Measurements from ENCODE around the gene RBMX. TPM values are rescaled to one million over a fixed set of nuclear protein-coding genes. Genes with fewer than 3 reads are reported as not detected.

RBMX gene
- total RNA-seq, 2 donors from 2014 or later: 191 to 295 TPM

DNA sequence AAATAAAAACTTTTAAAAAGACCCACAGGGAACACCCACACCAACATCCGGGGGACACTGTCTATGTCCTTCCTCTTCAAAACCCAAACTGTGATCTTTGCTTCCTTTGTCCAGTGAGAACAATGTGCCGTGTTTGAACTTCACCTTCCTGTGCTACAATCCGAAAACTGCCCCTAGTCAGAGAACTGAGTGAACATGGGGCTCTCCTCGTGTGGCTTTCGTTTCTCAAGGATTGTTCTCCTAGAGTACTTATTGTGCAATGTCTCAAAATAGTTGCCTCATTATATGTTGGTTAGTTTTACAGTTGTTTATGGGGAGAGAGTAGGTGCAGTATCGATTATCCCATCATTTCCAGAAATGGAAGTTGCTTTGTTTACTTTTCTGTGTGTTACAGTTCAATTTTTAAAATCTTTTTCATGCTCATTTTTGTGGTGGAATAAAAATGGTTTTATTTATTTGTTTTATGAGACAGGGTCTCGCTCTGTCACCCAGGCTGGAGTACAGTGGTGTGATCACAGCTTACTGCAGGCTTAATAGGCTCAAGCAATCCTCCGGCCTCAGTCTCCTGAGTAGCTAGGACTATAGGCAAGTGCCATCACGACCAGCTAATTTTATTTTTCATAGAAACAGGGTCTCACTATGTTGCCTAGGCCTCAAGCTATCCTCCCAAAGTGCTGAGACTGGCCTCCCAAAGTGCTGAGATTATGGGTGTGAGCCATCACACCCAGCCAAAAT is 29.9 kb downstream of the RBMX start:
- no peaks in the 10 kb centered on the region for H3K4me1 ChIP-seq (replicated peaks)
- no peaks in the 10 kb centered on the region for H3K27me3 ChIP-seq (replicated peaks; ENCODE audit: insufficient read depth)
- TF ChIP-seq, protein P1, sequence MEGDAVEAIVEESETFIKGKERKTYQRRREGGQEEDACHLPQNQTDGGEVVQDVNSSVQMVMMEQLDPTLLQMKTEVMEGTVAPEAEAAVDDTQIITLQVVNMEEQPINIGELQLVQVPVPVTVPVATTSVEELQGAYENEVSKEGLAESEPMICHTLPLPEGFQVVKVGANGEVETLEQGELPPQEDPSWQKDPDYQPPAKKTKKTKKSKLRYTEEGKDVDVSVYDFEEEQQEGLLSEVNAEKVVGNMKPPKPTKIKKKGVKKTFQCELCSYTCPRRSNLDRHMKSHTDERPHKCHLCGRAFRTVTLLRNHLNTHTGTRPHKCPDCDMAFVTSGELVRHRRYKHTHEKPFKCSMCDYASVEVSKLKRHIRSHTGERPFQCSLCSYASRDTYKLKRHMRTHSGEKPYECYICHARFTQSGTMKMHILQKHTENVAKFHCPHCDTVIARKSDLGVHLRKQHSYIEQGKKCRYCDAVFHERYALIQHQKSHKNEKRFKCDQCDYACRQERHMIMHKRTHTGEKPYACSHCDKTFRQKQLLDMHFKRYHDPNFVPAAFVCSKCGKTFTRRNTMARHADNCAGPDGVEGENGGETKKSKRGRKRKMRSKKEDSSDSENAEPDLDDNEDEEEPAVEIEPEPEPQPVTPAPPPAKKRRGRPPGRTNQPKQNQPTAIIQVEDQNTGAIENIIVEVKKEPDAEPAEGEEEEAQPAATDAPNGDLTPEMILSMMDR (IDR thresholded peaks at IDR 0.05): no peak
- no peak for TF ChIP-seq POLR2A (IDR thresholded peaks at IDR 0.05)
- no peak overlapping the region for H3K27ac ChIP-seq
- intact Hi-C loops (cut with DNase I): no loop called here
- no peak for DNase-seq (ENCODE audit: low spot score)
- WGBS: 59% methylated on average over 9 of the region's 9 CpGs
- H3K4me3 ChIP-seq: no peak overlapping the region
- no peaks in the 10 kb centered on the region for H3K9me3 ChIP-seq
- H3K36me3 ChIP-seq: no peaks in the 10 kb centered on the region

DNA sequence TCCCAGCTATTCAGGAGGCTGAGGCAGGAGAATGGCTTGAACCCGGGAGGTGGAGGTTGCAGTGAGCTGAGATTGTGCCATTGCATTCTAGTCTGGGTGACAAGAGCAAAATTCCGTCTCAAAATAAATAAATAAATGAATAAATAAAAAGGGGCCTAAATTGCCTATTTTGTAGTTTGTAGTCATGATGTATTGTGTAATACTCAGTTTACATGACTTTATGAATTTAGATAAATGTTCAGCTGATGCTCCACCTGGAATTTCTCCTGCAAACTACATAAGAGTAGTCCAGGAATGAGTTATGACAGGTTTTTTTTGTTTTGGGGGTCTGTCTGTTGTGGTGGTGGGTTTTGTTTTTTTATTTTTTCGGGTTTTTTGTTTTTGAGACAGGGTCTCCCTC is 31.1 kb downstream of the RBMX start:
- Histone ChIP-seq H3K9me3 (no peaks in the 10 kb centered on the region), H3K27ac (no peak overlapping the region)
- intact Hi-C loops (cut with DNase I): no loop called here

DNA sequence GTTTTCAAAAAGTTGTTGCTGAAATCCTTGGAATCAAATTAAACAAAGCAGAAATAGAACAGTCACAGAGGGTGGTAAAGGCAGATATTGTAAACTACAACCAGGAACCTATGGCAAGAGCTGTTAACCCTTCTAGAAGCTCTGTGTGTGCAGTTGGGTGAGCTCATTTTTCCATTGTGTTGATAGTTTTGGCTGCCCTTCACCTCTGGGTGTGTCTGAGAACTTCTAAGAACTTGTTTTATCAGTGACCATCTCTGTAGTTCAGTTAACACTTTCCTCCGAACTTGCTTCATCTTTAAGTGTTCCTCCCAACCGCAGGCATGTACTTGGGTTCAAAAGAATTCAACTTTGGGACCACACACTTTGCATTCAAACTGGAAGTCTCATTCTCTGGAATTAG is 32.7 kb downstream of the RBMX start:
- no peaks in the 10 kb centered on the region for H3K27me3 ChIP-seq (replicated peaks; ENCODE audit: insufficient read depth)
- WGBS: 45% methylated on average over 2 of the region's 2 CpGs
- H3K36me3 ChIP-seq: no peaks in the 10 kb centered on the region
- no peak for DNase-seq (ENCODE audit: low spot score)
- intact Hi-C loops (cut with DNase I): no loop called here
- H3K27ac ChIP-seq: no peak overlapping the region
- H3K4me3 ChIP-seq: no peak overlapping the region
- no peaks in the 10 kb centered on the region for H3K4me1 ChIP-seq (replicated peaks)
- H3K9me3 ChIP-seq: no peaks in the 10 kb centered on the region
- no peak for TF ChIP-seq POLR2AphosphoS5 (IDR thresholded peaks at IDR 0.05)
- no peak for TF ChIP-seq POLR2A (IDR thresholded peaks at IDR 0.05)
- TF ChIP-seq, protein P1 (IDR thresholded peaks at IDR 0.05): no peak

More for the DNA sequence above, 31.1 kb downstream of the RBMX start:
- Histone ChIP-seq H3K4me3 (no peak overlapping the region), H3K4me1 (replicated peaks) (no peaks in the 10 kb centered on the region), H3K36me3 (no peaks in the 10 kb centered on the region), H3K27me3 (replicated peaks; ENCODE audit: insufficient read depth) (no peaks in the 10 kb centered on the region)
- no peak for DNase-seq (ENCODE audit: low spot score)
- 100% methylated on average over 3 of the region's 3 CpGs for WGBS
- TF ChIP-seq POLR2A (IDR thresholded peaks at IDR 0.05): no peak
- TF ChIP-seq, protein P1 (IDR thresholded peaks at IDR 0.05): no peak
- no peak for TF ChIP-seq POLR2AphosphoS5 (IDR thresholded peaks at IDR 0.05)

DNA sequence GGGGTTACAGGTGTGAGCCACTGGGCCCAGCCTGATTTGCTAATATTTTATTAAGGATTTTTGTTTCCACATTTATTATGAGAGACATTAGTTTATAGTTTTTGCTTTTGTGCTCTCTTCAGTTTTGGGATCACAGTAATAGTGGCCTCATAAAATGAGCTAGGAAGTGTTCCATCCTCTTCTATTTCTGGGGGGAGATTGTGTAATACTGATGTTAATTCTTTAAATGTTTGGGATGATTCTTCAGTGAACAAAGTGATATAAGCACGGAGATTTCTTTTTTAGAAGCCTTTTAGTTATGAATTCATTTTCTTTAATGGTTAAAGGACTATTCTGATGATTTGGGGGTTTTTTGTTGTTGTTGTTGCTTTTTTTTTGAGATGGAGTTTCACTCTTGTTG is 41.3 kb downstream of the RBMX start:
- H3K27ac ChIP-seq: no peak overlapping the region
- TF ChIP-seq POLR2A (IDR thresholded peaks at IDR 0.05) (no peak), POLR2AphosphoS5 (IDR thresholded peaks at IDR 0.05) (no peak)
- TF ChIP-seq, protein P1 (IDR thresholded peaks at IDR 0.05): no peak
- WGBS: 75% methylated on average over 1 of the region's 1 CpG

DNA sequence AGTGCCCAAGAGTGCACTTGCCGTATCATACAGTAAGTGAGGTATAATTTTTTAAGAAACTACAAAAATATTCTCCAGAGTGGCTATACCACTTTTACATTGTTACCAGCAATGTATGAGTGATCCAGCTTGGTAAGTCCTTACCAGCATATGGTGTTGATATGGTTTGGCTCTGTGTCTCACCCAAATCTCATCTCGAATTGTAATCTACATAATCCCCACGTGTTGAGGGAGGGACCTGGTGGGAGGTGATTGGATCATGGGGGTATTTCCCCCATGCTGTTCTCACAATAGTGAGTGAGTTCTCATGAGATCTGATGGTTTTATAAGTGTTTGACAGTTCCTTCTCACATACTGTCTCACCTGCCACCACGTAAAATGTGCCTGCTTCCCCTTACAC is 44.8 kb downstream of the RBMX start:
- TF ChIP-seq POLR2AphosphoS5 (IDR thresholded peaks at IDR 0.05): no peak
- TF ChIP-seq, protein P1 (IDR thresholded peaks at IDR 0.05): no peak
- no peak for TF ChIP-seq POLR2A (IDR thresholded peaks at IDR 0.05)
- H3K27me3 ChIP-seq (replicated peaks; ENCODE audit: insufficient read depth): no peaks in the 10 kb centered on the region
- no peaks in the 10 kb centered on the region for H3K4me1 ChIP-seq (replicated peaks)
- H3K9me3 ChIP-seq: no peaks in the 10 kb centered on the region
- WGBS: 64% methylated on average over 4 of the region's 4 CpGs
- H3K36me3 ChIP-seq: no peaks in the 10 kb centered on the region
- DNase-seq (ENCODE audit: low spot score): no peak
- no peak overlapping the region for H3K27ac ChIP-seq
- intact Hi-C loops (cut with DNase I): no loop called here
- H3K4me3 ChIP-seq: no peak overlapping the region

More for the DNA sequence above, 41.3 kb downstream of the RBMX start:
- no peaks in the 10 kb centered on the region for H3K27me3 ChIP-seq (replicated peaks; ENCODE audit: insufficient read depth)
- H3K4me3 ChIP-seq: no peak overlapping the region
- no peaks in the 10 kb centered on the region for H3K4me1 ChIP-seq (replicated peaks)
- intact Hi-C loops (cut with DNase I): no loop called here
- no peak for DNase-seq (ENCODE audit: low spot score)
- no peaks in the 10 kb centered on the region for H3K9me3 ChIP-seq
- no peaks in the 10 kb centered on the region for H3K36me3 ChIP-seq
